Epithelial cell of prostate (primary cell): ENCODE results near the gene PHGDH.

Experiments used
- DNase-seq: peaks from one replicate; pipeline ENCODE4 v3.0.0-alpha.2; 2011; ENCODE audit warnings: low read depth, low spot score
- H3K27ac ChIP-seq: fragments of 450-650 bp; 2 replicates; pipeline ENCODE4 v1.5.1; 2017; ENCODE audit warnings: mild to moderate bottlenecking

Gene PHGDH

GRCh38 chr1:119747451-119747850 lies 35.7 kb downstream of the PHGDH start:
- H3K27ac ChIP-seq, result no peak overlapping the region
- DNase-seq, result no peak

GRCh38 chr1:119748040-119748439 lies 36.3 kb downstream of the PHGDH start:
- no peak for DNase-seq

GRCh38 chr1:119752592-119752991 lies 40.9 kb downstream of the PHGDH start:
- DNase-seq, result no peak
- no peak overlapping the region for H3K27ac ChIP-seq

More at GRCh38 chr1:119748040-119748439, 36.3 kb downstream of the PHGDH start:
- H3K27ac ChIP-seq, result no peak overlapping the region

- H3K27ac ChIP-seq, result no peak overlapping the region
- DNase-seq, result no peak
These were observed 46.9 kb downstream of the PHGDH start for GRCh38 chr1:119758584-119758983.

- DNase-seq, result no peak
- no peak overlapping the region for H3K27ac ChIP-seq
These were observed 50.7 kb downstream of the PHGDH start for GRCh38 chr1:119762409-119762808.

- no peak overlapping the region for H3K27ac ChIP-seq
- no peak for DNase-seq
These were observed 51.2 kb downstream of the PHGDH start for GRCh38 chr1:119762953-119763352.

GRCh38 chr1:119764220-119764619 lies 52.5 kb downstream of the PHGDH start:
- no peak overlapping the region for H3K27ac ChIP-seq
- no peak for DNase-seq

GRCh38 chr1:119766374-119766794 lies 54.6 kb downstream of the PHGDH start:
- no peak for DNase-seq
- no peak overlapping the region for H3K27ac ChIP-seq

GRCh38 chr1:119767486-119767885 lies 55.8 kb downstream of the PHGDH start:
- H3K27ac ChIP-seq, result no peak overlapping the region
- no peak for DNase-seq

- DNase-seq, result no peak
- H3K27ac ChIP-seq, result no peak within 1 kb of the TSS
These were observed 57.0 kb downstream of the PHGDH start, which contains the start of gene HMGCS2 for GRCh38 chr1:119768778-119769177. Gene HMGCS2, minus strand, starts transcription at chr1:119768905. Its CDS starts 61 bp downstream, at chr1:119768844.

GRCh38 chr1:119771016-119771415 lies 59.3 kb downstream of the PHGDH start:
- DNase-seq, result no peak
- H3K27ac ChIP-seq, result no peak overlapping the region

- no peak overlapping the region for H3K27ac ChIP-seq
- DNase-seq, result no peak
These were observed 60.0 kb downstream of the PHGDH start for GRCh38 chr1:119771770-119772169.

GRCh38 chr1:119772298-119772697 lies 60.6 kb downstream of the PHGDH start:
- DNase-seq, result no peak
- no peak overlapping the region for H3K27ac ChIP-seq

- no peak for DNase-seq
- no peak overlapping the region for H3K27ac ChIP-seq
These were observed 62.0 kb downstream of the PHGDH start for GRCh38 chr1:119773711-119774241.

- DNase-seq, result no peak
These were observed 63.2 kb downstream of the PHGDH start for GRCh38 chr1:119774746-119775490.

GRCh38 chr1:119778359-119778758 lies 66.6 kb downstream of the PHGDH start:
- DNase-seq, result no peak
- no peak overlapping the region for H3K27ac ChIP-seq

More at GRCh38 chr1:119774746-119775490, 63.2 kb downstream of the PHGDH start:
- H3K27ac ChIP-seq, result no peak overlapping the region

- H3K27ac ChIP-seq, result no peak overlapping the region
- DNase-seq, result no peak
These were observed 67.3 kb downstream of the PHGDH start for GRCh38 chr1:119778886-119779560.

GRCh38 chr1:119779869-119780356 lies 68.2 kb downstream of the PHGDH start:
- DNase-seq, result peak; percentile 40
- peak overlapping the region; percentile 19 for H3K27ac ChIP-seq

GRCh38 chr1:119781434-119782210 lies 69.9 kb downstream of the PHGDH start:
- DNase-seq, result no peak
- H3K27ac ChIP-seq, result no peak overlapping the region

GRCh38 chr1:119782631-119783325 lies 71.0 kb downstream of the PHGDH start:
- H3K27ac ChIP-seq, result peak overlapping the region; percentile 29
- peak; percentile 72 for DNase-seq
